ENCODE measurements around the gene PSMB7.
"Not testable (repeated sequence)": the region's sequence is repeated elsewhere in the genome, so short reads cannot be mapped to it uniquely, and the experiment has no call there.

PSMB7 gene

DNA sequence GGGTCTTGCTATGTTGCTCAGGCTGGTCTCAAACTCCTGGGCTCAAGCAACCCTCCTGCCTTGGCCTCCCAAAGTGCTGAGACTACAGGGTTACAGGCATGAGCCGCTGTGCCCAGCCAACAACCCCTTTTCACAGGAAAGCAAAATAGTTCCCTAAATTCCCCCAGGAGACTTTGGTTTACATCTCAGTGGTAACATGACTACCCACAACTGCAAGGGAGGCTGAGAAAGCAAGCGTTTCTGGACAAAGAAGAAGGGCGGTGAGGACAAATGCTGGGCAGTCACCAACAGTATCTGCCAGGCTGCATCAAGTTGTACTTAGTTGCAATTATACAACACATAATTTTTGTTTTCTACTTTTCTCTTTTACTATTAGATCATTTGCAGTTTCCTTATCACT, 27.6 kb upstream of the PSMB7 start:
- DNase-seq = no peak

GRCh38 chr9:124442379-124442778, 27.1 kb upstream of the PSMB7 start:
- DNase-seq = no peak

- no peak for DNase-seq
Measured at GRCh38 chr9:124441291-124441690, 26.0 kb upstream of the PSMB7 start.

DNA sequence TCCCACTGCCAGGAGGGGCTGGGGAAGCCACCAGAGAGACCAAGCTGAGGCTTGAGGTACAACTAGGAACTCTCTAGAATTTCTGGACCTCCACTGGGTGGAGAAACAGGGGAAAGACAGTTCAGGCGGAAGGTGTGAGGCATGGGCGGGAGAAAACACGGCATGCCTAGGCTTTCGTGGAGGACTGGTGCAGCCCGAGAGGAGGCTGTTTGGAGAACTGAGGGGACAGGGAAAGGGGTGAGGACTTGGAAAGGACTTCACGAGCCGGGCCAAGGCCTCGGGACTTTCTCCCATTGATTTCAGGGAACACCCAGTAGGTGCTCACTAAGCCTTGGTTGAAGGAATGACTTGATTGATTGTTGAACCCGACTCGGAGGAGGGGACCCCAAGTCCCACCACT, 25.5 kb upstream of the PSMB7 start:
- DNase-seq = no peak

DNA sequence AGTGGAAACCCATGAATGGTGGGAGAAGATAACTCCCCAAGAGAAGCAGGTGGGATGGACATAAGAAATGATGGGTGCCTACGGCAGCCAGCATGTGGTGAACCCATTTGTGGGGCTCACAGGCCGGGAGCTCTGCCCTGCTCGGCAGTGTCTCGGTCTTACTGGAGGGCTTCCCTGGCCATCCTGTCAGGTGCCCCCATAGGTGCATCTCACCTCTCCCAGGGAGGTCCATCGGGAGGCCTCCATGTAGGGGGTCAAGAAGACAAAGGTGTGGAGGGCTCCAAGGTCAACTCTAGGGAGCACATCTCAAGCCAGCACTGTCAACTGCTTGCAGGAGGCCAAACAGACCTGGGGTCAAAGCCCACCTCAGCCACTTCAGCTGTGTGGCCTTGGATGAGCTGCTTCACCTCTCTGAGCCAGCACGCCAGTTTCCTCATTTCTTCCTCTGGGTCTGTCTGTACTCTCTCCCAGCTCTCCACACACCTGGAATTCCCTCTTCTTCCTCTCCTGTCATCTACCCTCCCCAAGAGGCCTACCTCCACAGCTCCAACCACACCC, 24.5 kb upstream of the PSMB7 start:
- DNase-seq = no peak

DNA sequence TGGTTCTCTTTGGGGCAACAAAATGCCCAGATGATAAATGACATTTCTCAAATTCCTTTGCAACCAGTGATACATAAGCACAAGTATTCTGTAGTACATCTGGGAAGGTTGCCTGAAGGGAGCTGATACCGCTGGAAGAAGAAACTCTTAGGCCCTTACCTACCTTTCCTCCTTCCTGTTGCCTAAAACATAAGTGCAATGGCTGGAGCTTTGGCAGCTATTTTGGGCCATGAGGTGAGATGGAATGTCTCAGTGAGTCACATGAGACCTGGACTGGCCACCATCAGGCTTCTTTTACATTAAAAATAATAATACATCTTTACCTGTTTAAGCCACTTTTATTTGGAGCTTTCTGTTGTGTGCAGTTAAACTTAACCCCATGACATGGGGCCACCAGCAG, 23.8 kb upstream of the PSMB7 start:
- no peak for DNase-seq

DNA sequence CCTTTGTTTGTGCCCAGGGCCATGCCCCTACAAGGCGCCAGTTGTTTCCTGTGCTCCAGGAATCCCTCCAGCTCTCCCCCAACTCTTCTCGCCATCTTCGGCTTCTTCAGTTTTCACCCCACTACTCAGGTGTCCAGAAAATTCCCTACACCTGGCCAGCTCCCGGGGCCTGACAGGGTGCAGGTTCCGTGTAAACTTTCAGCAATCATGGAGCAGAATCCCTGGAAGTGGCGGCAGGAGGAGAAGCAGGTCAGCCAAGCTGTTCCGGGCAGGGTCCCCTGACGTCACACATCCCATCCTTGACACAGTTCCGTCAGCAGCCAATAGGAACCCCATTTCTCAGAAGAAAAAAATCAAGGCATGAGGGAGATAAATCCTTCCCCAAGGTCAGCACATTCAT, 22.8 kb upstream of the PSMB7 start:
- no peak for DNase-seq

DNA sequence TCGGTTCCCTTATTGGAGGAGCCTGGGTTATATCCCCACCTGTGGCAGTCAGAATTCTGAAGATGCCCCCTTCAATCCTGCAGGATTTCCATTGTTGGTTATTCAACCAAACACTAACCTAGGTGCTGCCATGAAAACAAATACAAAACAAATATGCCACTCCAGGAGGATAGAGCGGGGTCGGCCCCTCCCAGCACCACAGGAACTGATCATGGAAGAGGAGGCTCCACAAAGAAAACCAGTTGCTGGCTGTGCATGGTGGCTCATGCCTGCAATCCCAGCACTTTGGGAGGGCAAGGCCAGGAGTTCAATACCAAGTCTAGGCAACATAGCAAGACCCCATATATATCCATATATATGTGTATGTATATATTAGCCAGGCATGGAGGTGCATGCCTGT, 21.8 kb upstream of the PSMB7 start:
- DNase-seq = no peak

DNA sequence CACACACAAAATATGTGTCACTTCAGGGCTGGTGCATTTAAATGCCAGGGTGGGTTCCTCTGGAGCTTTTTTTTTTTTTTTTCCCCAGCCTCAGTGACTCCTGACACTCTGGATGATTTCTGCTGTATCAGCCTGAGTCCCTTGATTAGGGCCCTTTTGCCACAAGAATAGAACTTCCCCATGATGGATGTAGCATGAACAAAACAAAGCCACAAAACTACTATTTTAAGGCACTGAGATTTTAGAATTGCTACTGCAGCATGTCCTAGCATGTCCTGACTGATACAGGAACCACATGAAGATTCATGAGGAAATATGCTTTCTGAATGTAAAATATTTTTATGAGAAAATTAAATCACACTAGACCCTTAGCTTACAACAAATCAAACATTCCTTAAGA, 21.1 kb upstream of the PSMB7 start:
- no peak for DNase-seq

GRCh38 chr9:124429530-124429867, 14.3 kb upstream of the PSMB7 start:
- DNase-seq = no peak

DNA sequence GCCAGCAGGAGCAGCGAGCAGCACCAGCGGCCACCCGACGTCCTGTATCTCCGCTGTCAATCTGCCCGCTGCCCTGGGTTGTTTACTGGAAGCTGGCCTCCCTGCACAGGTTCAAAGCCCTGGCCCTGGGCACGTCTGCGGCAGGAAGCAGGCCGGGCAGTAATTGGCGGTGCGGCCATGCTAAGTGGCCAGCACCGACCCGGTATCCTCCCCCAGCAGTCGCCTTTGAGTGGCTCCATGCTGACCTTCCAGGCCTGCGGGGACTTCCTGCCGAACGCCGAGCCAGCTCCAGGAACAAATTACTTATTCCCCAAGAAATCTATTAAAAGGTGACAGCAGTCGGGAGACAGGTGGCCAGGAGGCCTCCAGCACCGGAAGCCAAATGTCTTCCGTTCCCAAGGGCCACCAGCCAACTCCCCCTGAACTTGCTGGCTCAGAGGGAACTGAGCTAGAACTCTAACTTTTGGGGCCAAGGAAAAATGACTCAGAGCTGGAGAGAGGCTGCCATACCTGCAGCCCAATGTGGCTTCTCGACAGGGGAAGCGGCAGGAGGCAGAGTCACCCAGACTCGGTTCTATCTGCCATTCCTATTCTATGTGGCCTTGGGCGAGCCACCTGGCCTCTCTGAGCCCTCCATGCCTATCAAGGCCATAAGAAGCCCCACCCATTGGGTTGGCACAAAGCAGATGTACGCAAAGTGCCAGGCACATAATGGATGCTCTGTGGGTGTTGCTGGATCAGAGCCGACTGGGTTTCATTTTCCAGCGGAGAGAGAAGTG, 13.7 kb upstream of the PSMB7 start:
- DNase-seq = peak; percentile 46 to 86

GRCh38 chr9:124427281-124427680, 12.0 kb upstream of the PSMB7 start:
- DNase-seq = no peak

- DNase-seq = no peak
Measured at GRCh38 chr9:124426361-124426760, 11.1 kb upstream of the PSMB7 start.

GRCh38 chr9:124425733-124426132, 10.5 kb upstream of the PSMB7 start:
- not testable (repeated sequence) for DNase-seq

DNA sequence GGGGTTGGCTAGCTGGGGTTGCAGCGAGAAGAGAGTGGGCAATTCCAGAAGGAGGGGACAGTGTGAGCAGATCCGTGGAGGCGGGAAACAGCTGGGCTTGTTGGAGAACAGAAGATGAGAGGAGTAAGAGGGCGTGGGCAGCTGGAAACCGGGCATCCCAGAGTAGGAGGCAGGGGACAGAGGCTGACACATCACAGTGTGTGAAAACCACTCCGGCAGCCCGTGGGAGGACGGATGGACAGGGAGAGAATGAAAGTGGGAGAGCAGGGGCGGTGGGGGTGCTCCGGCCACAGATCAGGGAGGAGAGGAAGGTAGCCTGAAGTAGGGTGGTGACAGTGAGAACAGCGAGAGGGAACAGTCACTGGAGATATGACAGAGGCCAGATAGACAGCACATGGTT, 8.3 kb upstream of the PSMB7 start:
- no peak for DNase-seq

GRCh38 chr9:124423155-124423554, 7.9 kb upstream of the PSMB7 start:
- no peak for DNase-seq

DNA sequence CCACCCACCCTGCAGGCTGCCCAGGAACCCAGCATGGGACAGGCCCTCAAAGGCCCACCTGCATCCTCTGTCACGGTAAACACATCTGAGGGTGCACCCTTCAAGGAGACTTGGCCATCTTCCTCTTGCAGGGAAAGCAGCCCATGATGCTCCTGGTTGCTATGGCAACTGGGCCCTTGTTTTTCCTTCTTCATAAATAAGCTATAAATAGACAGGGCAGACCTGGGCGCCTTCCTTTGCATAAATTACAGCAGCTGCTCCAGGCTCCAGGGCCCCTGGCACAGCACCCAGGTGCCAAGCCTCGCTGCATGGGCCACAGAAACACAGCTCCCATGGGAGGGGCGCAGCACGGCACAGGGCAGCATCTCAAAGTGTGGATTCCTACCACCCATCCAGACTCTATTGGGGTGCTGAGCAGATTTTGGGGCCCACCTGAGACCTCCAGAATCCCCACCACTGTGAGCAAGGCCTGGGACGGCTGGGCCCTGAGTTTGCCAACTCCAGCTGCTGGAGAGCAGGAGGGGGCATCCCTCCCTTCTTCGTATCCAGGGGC, 5.8 kb upstream of the PSMB7 start:
- peak; percentile 6 to 58 for DNase-seq

GRCh38 chr9:124419832-124420489, 4.7 kb upstream of the PSMB7 start:
- no peak for DNase-seq

- peak in 1 of 2 experiments; percentile 8 for DNase-seq
Measured at GRCh38 chr9:124415852-124416484, 726 bp upstream of the PSMB7 start.

DNA sequence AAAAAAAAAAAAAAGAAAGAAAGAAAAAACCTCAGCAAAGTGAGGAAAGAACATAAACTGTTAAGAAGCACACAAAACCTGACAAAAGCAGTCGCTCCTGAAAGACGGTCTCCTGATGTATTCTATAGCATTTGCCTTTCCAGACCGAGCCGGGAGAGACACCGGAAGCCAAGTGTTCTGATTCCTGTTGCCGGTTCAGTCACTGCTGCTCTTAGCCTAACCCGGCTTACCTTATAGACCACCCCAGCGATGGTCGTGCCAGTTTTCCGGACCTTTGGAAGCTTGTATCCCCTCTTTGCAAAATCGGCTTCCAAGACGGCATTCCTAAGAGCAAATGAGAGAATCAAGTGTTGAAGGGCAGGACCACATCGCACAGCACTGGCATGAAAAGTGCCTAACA, 630 bp downstream of the PSMB7 start:
- no peak for DNase-seq

DNA sequence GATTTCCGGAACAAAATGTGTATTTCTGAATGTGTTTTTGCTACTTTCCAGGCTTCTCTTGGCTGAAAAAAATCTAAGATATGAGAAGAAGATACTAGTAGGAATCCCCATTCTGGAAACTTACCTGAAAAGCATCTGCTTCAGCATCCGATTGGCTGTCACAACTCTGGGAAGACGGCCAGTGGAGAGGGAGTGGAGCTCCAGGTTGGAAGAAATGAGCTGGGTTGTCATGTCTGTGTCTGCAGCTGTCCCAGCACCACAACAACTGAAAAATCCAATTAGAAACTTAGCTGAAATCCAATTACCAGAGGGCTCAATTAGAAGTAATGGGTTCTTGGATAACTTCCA, 3.0 kb downstream of the PSMB7 start:
- no peak for DNase-seq

DNA sequence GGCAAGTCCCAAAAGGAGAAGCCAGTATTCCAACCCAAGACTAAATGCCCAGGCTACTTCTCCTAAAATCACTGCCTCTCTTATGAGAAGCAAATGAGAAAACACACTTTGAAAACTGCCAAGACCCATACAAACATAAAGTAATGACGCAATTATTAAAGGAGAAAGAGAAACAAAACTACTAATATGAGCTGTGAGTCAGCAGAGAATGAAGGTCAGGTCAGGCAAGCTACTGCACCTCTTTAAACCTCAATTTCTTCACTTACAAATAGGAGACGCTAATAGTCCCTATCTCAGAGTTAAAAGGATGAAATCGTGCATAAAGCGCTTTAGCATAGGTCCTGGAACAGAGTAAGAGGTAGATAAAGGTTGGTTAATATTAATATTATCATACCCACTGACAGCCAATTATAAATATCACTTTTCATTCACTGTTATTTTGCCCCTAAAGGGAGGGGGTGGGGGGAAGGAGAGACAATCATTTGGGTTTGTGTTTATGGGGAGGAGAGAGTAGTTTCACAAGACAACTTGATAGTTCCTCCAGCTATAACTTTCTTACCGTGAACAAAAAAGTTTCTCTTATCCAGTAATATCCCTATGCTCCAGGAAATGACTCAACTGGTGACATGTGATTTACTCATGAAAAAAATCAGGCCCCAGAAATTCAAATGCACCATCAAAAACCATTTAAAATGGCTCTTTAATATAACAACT, 3.6 kb downstream of the PSMB7 start:
- DNase-seq = no peak

DNA sequence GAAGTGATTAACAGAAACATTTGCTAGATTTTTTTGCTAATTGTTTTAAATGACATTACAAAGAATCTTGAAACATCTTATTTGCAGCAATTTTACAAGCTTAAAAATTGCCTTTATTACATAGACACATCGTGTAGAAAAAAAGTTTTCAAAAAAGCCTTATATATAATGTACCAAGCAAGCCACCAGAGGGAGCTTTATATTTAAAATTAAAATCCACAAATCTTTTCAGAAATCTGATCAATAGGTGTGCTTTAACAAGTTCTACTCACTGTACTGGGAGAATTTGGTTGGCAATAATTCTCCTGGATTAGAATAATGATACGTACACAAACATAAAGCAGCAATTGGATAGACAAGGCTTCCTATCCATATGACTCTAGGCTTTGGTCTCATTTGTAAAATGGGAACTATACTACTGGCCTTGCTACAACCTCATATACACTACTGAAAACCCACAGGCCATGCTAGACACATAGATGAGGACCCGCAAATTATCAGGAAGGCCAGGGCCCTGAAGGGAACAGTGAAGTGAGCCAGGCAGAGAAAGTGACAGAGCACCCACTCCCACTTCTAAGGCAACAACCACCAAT, 4.8 kb downstream of the PSMB7 start:
- DNase-seq = no peak
